HG02798 (cell line): ENCODE results near the gene TSPAN31.

Experiments used
- ATAC-seq: cut with Tn5 transposase; IDR thresholded peaks from one replicate; pipeline ENCODE4 v1.9.1; 2021; ENCODE audit warnings: mild to moderate bottlenecking; ENCODE audit not compliant: unreplicated experiment, poor library complexity

Gene TSPAN31

GRCh38 chr12:57781244-57781643 lies 36.4 kb downstream of the TSPAN31 start:
- no peak for ATAC-seq

GRCh38 chr12:57781801-57782200 lies 37.0 kb downstream of the TSPAN31 start:
- no peak for ATAC-seq

DNA sequence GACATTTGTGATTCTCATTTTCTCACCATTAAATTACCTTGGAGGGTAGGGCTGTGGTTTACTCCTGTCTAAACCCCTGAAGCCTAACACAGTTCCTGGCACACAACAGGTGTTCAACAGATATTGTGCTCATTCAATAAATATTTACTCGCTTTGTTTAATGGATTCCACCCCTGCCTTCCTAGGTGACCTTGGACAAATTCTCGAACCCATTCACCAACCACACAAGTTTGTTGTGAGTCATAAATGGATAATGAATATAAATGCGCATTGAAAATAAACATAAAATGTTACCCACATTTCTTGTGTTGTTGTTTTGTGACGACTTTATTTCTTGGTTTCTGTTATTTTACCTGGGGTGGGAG lies 37.4 kb downstream of the TSPAN31 start:
- ATAC-seq, result peak; percentile 2

- ATAC-seq, result peak; percentile 88
These were observed 38.0 kb downstream of the TSPAN31 start, which contains the start of gene TSFM for GRCh38 chr12:57782608-57783465. Gene TSFM (plus strand): TSS chr12:57782787. CDS start chr12:57782802, 15 bp downstream.

GRCh38 chr12:57783466-57783801 lies 38.6 kb downstream of the TSPAN31 start:
- ATAC-seq, result no peak

- no peak for ATAC-seq
These were observed 39.0 kb downstream of the TSPAN31 start for GRCh38 chr12:57783861-57784260.

- no peak for ATAC-seq
These were observed 49.1 kb downstream of the TSPAN31 start for GRCh38 chr12:57793920-57794319.

- no peak for ATAC-seq
These were observed 50.5 kb downstream of the TSPAN31 start for GRCh38 chr12:57795354-57795753.

DNA sequence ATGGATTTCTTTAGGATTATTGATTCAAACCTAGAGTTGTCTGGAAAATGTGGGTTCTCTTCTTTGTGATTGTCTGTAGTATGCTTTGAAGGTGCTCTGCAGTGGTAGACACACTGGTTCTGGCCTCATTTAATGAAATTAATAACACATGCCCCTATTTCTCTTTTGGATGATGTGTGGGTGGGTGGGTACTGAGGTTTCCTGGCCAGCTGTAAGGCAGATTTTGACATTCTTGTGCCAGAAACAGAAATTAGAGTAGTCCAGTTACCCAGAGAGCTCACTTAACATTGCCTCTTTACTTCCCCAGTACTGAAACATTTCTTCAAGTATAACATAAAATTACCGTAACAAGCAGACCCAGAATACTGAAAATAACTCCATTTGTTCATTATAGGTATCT lies 52.2 kb downstream of the TSPAN31 start:
- no peak for ATAC-seq

DNA sequence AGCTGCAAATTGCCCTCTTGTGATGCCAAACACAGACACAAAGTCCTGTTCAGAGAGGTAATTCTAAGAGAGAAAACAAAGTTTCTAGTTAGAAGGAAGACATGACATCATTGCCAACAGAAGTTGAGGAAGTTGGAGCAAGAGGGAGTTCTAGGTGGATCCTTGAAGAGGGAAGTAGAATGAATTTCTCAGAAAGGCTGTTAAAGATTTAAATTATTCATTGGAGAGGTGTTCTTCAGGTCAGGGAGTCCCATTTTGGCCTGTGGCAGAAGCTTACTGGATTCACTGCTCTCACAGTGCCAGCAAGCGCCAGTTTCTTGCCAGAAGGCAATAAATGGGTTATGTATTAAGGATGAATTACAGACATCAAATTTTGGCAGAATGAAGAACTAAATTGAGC lies 53.1 kb downstream of the TSPAN31 start:
- ATAC-seq, result no peak
